Activated T-helper 2 cell treated with anti-CD3 and anti-CD28 coated beads, Interferon-gamma antibody, Interleukin-2, Interleukin-4, amounts not matched to agents 10 μg/mL and 5 μg/mL and 100 μg/mL, durations not matched to agents 14 hours and 24 hours and 36 hours (primary cell): ENCODE results near the gene PSME1. TPM values are rescaled to one million over a fixed set of nuclear protein-coding genes. Genes with fewer than 3 reads are reported as not detected.

Source experiments
- DNase-seq: peaks from one replicate; pipeline ENCODE4 v3.0.0; 2021; ENCODE audit warnings: low spot score
- H3K27ac Mint-ChIP-seq: one replicate; pipeline ENCODE4 v1.8.0; 2021; ENCODE audit warnings: mixed read lengths
- H3K27me3 Mint-ChIP-seq: one replicate; pipeline ENCODE4 v1.8.0; 2021; ENCODE audit warnings: low read depth, mixed read lengths
- H3K36me3 Mint-ChIP-seq: one replicate; pipeline ENCODE4 v1.8.0; 2021; ENCODE audit warnings: low read depth, mixed read lengths
- H3K4me1 Mint-ChIP-seq: one replicate; pipeline ENCODE4 v1.8.0; 2021; ENCODE audit warnings: low read depth, mixed read lengths
- H3K4me3 Mint-ChIP-seq: one replicate; pipeline ENCODE4 v1.8.0; 2021; ENCODE audit warnings: low read depth, mild to moderate bottlenecking, moderate library complexity, mixed read lengths
- H3K9me3 Mint-ChIP-seq: one replicate; pipeline ENCODE4 v1.8.0; 2021; ENCODE audit warnings: mixed read lengths
- intact Hi-C: fragments of 100-400 bp; cut with micrococcal nuclease; formaldehyde crosslinking; loops from one replicate; pipeline ENCODE4 v1.15.1; 2023
- total RNA-seq: library from RNA; stranded (reverse); gene quantifications from 2 replicates; pipeline ENCODE4 v1.2.3, GENCODE V29; 2022

The PSME1 gene
- total RNA-seq, 1 donor from 2014 or later = 342 TPM

- Mint-ChIP-seq H3K4me3 (peak overlapping the region; percentile 100), H3K9me3 (no peaks in the 10 kb centered on the region), H3K36me3 (peaks cover 82% of the 10 kb centered on the region), H3K27me3 (no peaks in the 10 kb centered on the region), H3K27ac (peak overlapping the region; percentile 69), H3K4me1 (peaks cover 40% of the 10 kb centered on the region)
- no peak for DNase-seq
- intact Hi-C loops = loop anchor here (1.0 to 2.0 kb wide), 4 partner anchors 12 to 41 kb away; partner anchors contain the start of genes DCAF11, IPO4, IRF9 and NRL
Measured at GRCh38 chr14:24147761-24148428, 11.9 kb downstream of the PSME1 start.

DNA sequence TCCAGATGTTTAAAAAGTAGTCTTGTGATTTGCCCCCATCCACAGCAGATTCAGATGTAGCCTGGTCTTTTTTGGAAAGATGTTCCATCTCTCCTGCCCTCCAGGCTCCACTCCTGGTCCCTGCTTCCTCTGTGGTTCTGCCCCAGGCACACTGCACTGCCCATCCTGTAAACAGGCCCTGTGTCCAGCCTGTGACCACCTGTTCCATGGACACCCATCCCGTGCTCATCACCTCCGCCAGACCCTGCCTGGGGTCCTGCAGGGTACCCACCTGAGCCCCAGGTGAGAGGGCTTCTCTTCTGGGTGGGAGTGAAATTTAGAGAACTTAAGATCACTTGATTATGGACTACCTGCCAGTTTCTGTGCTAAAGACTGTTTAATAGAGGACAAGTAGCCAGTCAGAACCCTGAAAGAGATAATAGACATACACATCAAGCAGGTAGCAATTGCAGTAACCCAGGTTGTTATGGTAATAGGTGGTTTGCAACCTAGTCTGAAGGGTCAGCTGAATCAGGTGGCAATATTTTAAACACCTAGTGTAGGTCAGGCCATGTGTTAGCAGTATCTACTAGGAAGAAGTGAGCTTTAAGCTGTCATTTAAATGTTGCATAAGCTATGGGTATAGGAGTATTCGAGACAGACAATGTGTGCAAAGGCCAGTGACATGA is 13.4 kb downstream of the PSME1 start:
- intact Hi-C loops = no loop called here
- no peaks in the 10 kb centered on the region for H3K9me3 Mint-ChIP-seq
- H3K27ac Mint-ChIP-seq = no peak overlapping the region
- DNase-seq = no peak
- no peaks in the 10 kb centered on the region for H3K27me3 Mint-ChIP-seq
- H3K4me3 Mint-ChIP-seq = peak overlapping the region; percentile 100
- H3K4me1 Mint-ChIP-seq = peaks cover 30% of the 10 kb centered on the region
- H3K36me3 Mint-ChIP-seq = peaks cover 73% of the 10 kb centered on the region

GRCh38 chr14:24150061-24150460 is 14.1 kb downstream of the PSME1 start:
- Mint-ChIP-seq H3K4me1 (peaks cover 24% of the 10 kb centered on the region), H3K36me3 (peaks cover 73% of the 10 kb centered on the region)
- DNase-seq = no peak

GRCh38 chr14:24150567-24150966 is 14.6 kb downstream of the PSME1 start:
- Mint-ChIP-seq H3K36me3 (peaks cover 73% of the 10 kb centered on the region), H3K27me3 (no peaks in the 10 kb centered on the region), H3K27ac (peak overlapping the region; percentile 28), H3K4me3 (peak overlapping the region; percentile 33), H3K9me3 (no peaks in the 10 kb centered on the region), H3K4me1 (peaks cover 20% of the 10 kb centered on the region)
- DNase-seq = no peak
- intact Hi-C loops = no loop called here

More at GRCh38 chr14:24150061-24150460, 14.1 kb downstream of the PSME1 start:
- intact Hi-C loops = no loop called here
- Mint-ChIP-seq H3K9me3 (no peaks in the 10 kb centered on the region), H3K27me3 (no peaks in the 10 kb centered on the region), H3K4me3 (no peak overlapping the region), H3K27ac (no peak overlapping the region)

DNA sequence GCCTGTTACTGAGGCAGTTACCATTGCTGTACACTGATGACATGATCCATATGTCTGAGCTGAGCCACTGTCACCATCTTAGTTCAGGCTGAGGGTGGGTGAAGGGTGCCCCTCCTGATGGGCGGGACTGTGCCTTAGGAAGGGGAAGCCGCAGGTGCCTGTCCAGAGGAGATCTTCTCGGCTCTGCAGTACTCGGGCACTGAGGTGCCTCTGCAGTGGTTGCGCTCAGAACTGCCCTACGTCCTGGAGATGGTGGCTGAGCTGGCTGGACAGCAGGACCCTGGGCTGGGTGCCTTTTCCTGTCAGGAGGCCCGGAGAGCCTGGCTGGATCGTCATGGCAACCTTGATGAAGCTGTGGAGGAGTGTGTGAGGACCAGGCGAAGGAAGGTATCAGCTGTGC is 15.0 kb downstream of the PSME1 start:
- Mint-ChIP-seq H3K27ac (no peak overlapping the region), H3K4me1 (peaks cover 19% of the 10 kb centered on the region), H3K9me3 (no peaks in the 10 kb centered on the region), H3K4me3 (no peak overlapping the region), H3K36me3 (peaks cover 73% of the 10 kb centered on the region), H3K27me3 (no peaks in the 10 kb centered on the region)
- intact Hi-C loops = no loop called here
- DNase-seq = no peak

- Mint-ChIP-seq H3K4me3 (no peak overlapping the region), H3K4me1 (peaks cover 19% of the 10 kb centered on the region), H3K36me3 (peaks cover 73% of the 10 kb centered on the region), H3K27ac (no peak overlapping the region), H3K27me3 (no peaks in the 10 kb centered on the region), H3K9me3 (no peaks in the 10 kb centered on the region)
- intact Hi-C loops = no loop called here
- DNase-seq = no peak
Measured at GRCh38 chr14:24151404-24152080, 15.5 kb downstream of the PSME1 start.

DNA sequence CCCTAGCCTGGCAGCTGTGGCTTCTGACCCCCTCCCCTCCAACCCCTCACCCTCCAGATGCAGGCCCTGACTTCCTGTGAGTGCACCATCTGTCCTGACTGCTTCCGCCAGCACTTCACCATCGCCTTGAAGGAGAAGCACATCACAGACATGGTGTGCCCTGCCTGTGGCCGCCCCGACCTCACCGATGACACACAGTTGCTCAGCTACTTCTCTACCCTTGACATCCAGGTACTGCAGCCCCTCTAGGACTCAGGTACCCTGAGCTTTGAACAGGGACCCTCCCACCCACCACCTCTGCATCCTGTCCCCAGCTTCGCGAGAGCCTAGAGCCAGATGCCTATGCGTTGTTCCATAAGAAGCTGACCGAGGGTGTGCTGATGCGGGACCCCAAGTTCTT is 19.1 kb downstream of the PSME1 start:
- DNase-seq = no peak
- Mint-ChIP-seq H3K27me3 (no peaks in the 10 kb centered on the region), H3K27ac (no peak overlapping the region), H3K4me1 (peaks cover 13% of the 10 kb centered on the region), H3K4me3 (no peak overlapping the region), H3K36me3 (peaks cover 76% of the 10 kb centered on the region), H3K9me3 (no peaks in the 10 kb centered on the region)
- intact Hi-C loops = no loop called here

GRCh38 chr14:24156840-24157239 is 20.8 kb downstream of the PSME1 start:
- H3K27me3 Mint-ChIP-seq = no peaks in the 10 kb centered on the region
- H3K9me3 Mint-ChIP-seq = no peaks in the 10 kb centered on the region
- intact Hi-C loops = no loop called here
- no peak overlapping the region for H3K27ac Mint-ChIP-seq
- peaks cover 16% of the 10 kb centered on the region for H3K4me1 Mint-ChIP-seq
- H3K4me3 Mint-ChIP-seq = no peak overlapping the region
- H3K36me3 Mint-ChIP-seq = peaks cover 74% of the 10 kb centered on the region
- no peak for DNase-seq

GRCh38 chr14:24157331-24157730 is 21.3 kb downstream of the PSME1 start:
- Mint-ChIP-seq H3K27me3 (no peaks in the 10 kb centered on the region), H3K4me3 (no peak overlapping the region), H3K27ac (no peak overlapping the region), H3K36me3 (peaks cover 74% of the 10 kb centered on the region), H3K9me3 (no peaks in the 10 kb centered on the region), H3K4me1 (peaks cover 21% of the 10 kb centered on the region)
- no peak for DNase-seq
- intact Hi-C loops = no loop called here

DNA sequence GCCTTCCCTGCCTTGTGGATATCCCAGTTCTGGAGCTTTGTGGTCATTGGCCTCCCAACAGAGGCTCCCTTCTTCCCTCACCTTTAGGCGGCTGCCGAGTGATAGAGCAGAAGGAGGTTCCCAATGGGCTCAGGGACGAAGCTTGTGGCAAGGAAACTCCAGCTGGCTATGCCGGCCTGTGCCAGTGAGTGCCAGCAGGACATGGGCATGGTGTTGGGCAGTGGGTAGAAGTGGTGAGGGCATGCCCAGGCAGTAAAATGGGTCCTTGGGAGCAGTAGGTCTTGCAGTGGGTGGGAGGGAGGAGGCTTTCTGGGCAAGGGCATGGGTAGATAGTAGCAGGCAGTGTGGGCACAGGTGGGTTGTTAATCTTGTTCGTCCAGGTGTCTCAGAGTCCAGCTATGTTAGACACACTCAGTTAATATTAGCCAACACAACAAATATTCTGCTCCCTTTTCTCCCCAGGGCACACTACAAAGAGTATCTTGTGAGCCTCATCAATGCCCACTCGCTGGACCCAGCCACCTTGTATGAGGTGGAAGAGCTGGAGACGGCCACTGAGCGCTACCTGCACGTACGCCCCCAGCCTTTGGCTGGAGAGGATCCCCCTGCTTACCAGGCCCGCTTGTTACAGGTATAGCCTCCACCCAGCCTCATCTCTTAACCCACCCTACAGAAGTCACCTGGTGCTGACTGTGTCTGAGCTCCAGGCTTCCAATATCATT is 23.9 kb downstream of the PSME1 start:
- peaks cover 86% of the 10 kb centered on the region for H3K36me3 Mint-ChIP-seq
- intact Hi-C loops = loop anchor here (2.0 to 5.0 kb wide), 2 partner anchors 103 to 145 kb away; no protein-coding TSS in a partner anchor
- H3K4me1 Mint-ChIP-seq = peaks cover 35% of the 10 kb centered on the region
- no peaks in the 10 kb centered on the region for H3K9me3 Mint-ChIP-seq
- DNase-seq = no peak
- peak overlapping the region; percentile 97 for H3K27ac Mint-ChIP-seq
- H3K27me3 Mint-ChIP-seq = no peaks in the 10 kb centered on the region
- H3K4me3 Mint-ChIP-seq = no peak overlapping the region

DNA sequence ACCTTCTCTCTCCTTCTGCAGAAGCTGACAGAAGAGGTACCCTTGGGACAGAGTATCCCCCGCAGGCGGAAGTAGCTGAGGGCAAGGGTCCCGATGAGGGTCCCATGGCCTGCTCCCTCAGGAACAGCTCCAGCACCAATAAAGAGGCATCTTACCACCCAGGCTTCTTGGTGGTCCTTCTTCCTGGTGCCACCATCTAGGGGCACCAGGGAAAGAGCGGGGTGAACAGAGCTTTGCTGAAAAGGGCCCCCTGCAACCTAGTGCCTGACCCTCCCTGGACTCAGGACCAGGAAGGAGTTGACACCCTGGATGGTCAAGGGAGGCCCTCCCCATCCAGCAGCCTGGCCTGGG is 24.5 kb downstream of the PSME1 start:
- intact Hi-C loops = loop anchor here (2.0 to 5.0 kb wide), 2 partner anchors 103 to 146 kb away; no protein-coding TSS in a partner anchor
- Mint-ChIP-seq H3K36me3 (peaks cover 86% of the 10 kb centered on the region), H3K27me3 (no peaks in the 10 kb centered on the region)

More for the DNA sequence above, 24.5 kb downstream of the PSME1 start:
- H3K4me1 Mint-ChIP-seq = peaks cover 38% of the 10 kb centered on the region
- peak overlapping the region; percentile 95 for H3K4me3 Mint-ChIP-seq
- H3K9me3 Mint-ChIP-seq = no peaks in the 10 kb centered on the region
- H3K27ac Mint-ChIP-seq = peak overlapping the region; percentile 97
- DNase-seq = no peak
